Pancreas (tissue), 10 donors: ENCODE data around the gene OR7D2. TPM values are rescaled to one million over a fixed set of nuclear protein-coding genes. Genes with fewer than 3 reads are reported as not detected.
A peak's percentile ranks its signal among the peaks of the same experiment; 100 is the strongest.
"Not testable (repeated sequence)": the region's sequence is repeated elsewhere in the genome, so short reads cannot be mapped to it uniquely, and the experiment has no call there.

Experiments used
- ATAC-seq, 4 donors: fragments of 200-7000 bp; cut with Tn5 transposase; one replicate each; pipeline versions ENCODE4 v1.8.0 to v1.9.1; 2020; ENCODE audit warnings: mild to moderate bottlenecking in 4 of 4, moderate library complexity in 4 of 4
- DNase-seq, 6 donors: peaks; one replicate each; pipeline ENCODE4 v3.0.0-alpha.2; 2020
- FAIRE-seq: peaks from 2 replicates; lab custom pipeline; 2012; peaks lifted over from hg19 to GRCh38; lab: Jason Lieb, UNC
- H3K27ac ChIP-seq, 4 donors: fragments of 200-600 bp; sonication (generic); 1 replicate in 3 of 4; 2 replicates in 1 of 4; pipeline versions ENCODE4 v1.5.0 to v1.8.0; 2020
- H3K27me3 ChIP-seq, 4 donors: fragments of 200-600 bp; one replicate each; pipeline ENCODE4 v1.8.0; 2021
- H3K36me3 ChIP-seq, 3 donors: fragments of 200-600 bp; sonication (generic) in 1 of 3; one replicate each; pipeline versions ENCODE4 v1.5.0 to v1.8.0; 2020 to 2021
- H3K4me1 ChIP-seq, 3 donors: fragments of 200-600 bp; one replicate each; pipeline ENCODE4 v1.8.0; 2021
- H3K4me3 ChIP-seq, 4 donors: fragments of 200-600 bp; sonication (generic) in 2 of 4; one replicate each; pipeline versions ENCODE4 v1.5.0 to v1.8.0; 2020 to 2021
- H3K9me3 ChIP-seq, 4 donors: fragments of 200-600 bp; one replicate each; pipeline ENCODE4 v1.8.0; 2021
- WGBS, 2 donors: extraction: QIAGEN DNeasy Blood & Tissue Kit; methylation state at CpG; one replicate each; pipeline ENCODE4 v1.1.7; 2013; 5-methylcytosine and 5-hydroxymethylcytosine counted together
- intact Hi-C, 3 donors: fragments of 100-400 bp; cut with DNase I; formaldehyde crosslinking; loops; one replicate each; pipeline versions ENCODE4 v1.11.1 to v1.14.2; 2022
- polyA plus RNA-seq, 2 donors: library from polyadenylated mRNA; stranded (reverse); fragments of 200-250 nt; gene quantifications; one replicate each; pipeline ENCODE4 v1.2.3, GENCODE V29; 2013
- total RNA-seq, 6 donors: library from RNA; stranded (reverse); fragmentation: NEBNext Ultra II Directional in 4 of 6; extraction: Animal tissue kit (Norgen Biotek cat#: 25700) in 4 of 6; gene quantifications; one replicate each; pipeline versions ENCODE4 v1.2.1 to v1.2.4, GENCODE V29; 2021 to 2023
- TF ChIP-seq, protein P1 (sequence below), 4 donors: fragments of 200-600 bp; sonication (generic) in 3 of 4; IDR thresholded peaks; one replicate each; pipeline versions ENCODE4 v1.5.0 to v1.8.0; 2021; ENCODE audit warnings: antibody characterized with exemption in 4 of 4
- donor health status: healthy with polysubstance abuse.
- donor health status: DM: no; HTN: no; CAD: no; lungs with moderate emphysema.
- donor health status: DM: no; HTN: no; CAD: no.
- donor health status: control.
- donor health status: control.
- donor health status: Bipolar disorder and iron deficiency.
- donor health status: DM: yes; HTN: yes; CAD: no.
- donor health status: DM: no; HTN: no; CAD: no.
- donor health status: DM: no; HTN: no; CAD: no.
- donor health status: DM: yes; HTN: yes; CAD: no.

OR7D2 gene
- total and polyA plus RNA-seq, 8 donors: 0.02 to 0.04 TPM; not detected in 6

DNA sequence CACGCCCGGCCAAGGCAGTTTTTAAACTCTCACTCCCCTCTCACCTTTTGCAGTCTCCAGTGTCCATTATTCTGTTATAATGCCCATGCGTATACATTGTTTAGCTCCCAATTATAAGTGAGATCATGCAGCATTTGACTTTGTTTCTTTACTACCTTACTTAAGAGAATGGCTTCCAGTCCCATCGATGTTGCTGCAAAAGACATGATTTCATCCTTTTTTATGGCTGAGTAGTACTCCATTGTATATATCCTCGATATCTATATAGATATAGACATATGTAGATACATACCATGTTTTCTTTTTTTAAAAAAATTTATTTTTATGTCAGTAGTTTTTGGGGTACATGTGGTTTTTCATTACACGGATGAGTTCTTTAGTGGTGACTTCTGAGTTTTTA lies 8.4 kb downstream of the OR7D2 start:
- no peak for DNase-seq
- no peaks in the 10 kb centered on the region for H3K27me3 ChIP-seq
- H3K4me3 ChIP-seq: no peak overlapping the region
- no peak for ATAC-seq
- no peak overlapping the region for H3K27ac ChIP-seq
- intact Hi-C loops: no loop called here
- TF ChIP-seq, protein P1, sequence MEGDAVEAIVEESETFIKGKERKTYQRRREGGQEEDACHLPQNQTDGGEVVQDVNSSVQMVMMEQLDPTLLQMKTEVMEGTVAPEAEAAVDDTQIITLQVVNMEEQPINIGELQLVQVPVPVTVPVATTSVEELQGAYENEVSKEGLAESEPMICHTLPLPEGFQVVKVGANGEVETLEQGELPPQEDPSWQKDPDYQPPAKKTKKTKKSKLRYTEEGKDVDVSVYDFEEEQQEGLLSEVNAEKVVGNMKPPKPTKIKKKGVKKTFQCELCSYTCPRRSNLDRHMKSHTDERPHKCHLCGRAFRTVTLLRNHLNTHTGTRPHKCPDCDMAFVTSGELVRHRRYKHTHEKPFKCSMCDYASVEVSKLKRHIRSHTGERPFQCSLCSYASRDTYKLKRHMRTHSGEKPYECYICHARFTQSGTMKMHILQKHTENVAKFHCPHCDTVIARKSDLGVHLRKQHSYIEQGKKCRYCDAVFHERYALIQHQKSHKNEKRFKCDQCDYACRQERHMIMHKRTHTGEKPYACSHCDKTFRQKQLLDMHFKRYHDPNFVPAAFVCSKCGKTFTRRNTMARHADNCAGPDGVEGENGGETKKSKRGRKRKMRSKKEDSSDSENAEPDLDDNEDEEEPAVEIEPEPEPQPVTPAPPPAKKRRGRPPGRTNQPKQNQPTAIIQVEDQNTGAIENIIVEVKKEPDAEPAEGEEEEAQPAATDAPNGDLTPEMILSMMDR (IDR thresholded peaks at IDR 0.05): no peak
- no peaks in the 10 kb centered on the region for H3K4me1 ChIP-seq
- H3K9me3 ChIP-seq: no peaks in the 10 kb centered on the region
- no peak for FAIRE-seq
- no peaks in the 10 kb centered on the region for H3K36me3 ChIP-seq
- WGBS, 2 donors: 61 to 73% methylated on average over 6 of the region's 6 CpGs

DNA sequence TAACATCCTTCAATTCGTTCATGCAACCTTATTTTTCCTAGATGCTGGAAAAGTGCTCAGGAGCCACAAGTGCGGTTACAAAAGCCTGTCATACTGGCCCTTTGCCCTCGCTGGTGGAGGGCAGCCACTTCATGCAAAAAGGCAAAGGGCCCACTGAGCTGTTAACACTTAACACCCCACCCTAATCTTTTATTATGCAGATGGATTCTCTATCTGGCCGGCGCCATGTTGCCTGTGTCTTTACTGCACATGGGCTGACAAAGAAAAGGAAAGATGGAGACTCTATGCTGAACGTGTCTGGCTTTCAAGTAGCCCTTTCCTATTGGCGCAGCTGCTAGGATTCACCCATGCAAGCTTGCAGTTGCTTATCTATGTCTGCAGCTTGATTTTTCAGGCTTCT lies 10.8 kb downstream of the OR7D2 start:
- DNase-seq (no peak), ATAC-seq (no peak), FAIRE-seq (no peak)
- Histone ChIP-seq H3K4me1 (no peaks in the 10 kb centered on the region), H3K27ac (no peak overlapping the region), H3K27me3 (no peaks in the 10 kb centered on the region), H3K4me3 (no peak overlapping the region), H3K9me3 (no peaks in the 10 kb centered on the region), H3K36me3 (no peaks in the 10 kb centered on the region)
- 56 to 59% methylated on average over 7 of the region's 7 CpGs for WGBS, 2 donors
- intact Hi-C loops: no loop called here
- TF ChIP-seq, protein P1 (IDR thresholded peaks at IDR 0.05): no peak

DNA sequence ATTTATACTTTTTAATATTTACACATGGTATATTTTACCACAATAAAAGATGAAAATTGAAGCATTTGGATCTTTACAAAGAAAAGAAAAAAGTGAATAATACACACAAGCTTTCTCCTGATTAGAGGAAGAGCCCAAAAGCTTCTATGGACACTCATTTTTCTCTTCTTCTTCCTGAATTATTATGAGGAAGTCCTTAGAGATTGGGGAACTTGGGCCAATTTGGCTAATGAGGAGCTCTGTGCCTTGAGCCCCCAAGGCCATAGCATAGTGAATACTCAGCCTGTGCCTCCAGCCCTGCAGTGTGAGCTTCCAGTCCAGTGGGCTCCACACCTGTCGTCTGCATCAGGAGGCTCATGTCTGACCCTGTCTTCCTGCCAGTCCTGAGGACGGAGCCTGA lies 19.3 kb downstream of the OR7D2 start:
- DNase-seq, H3K27ac ChIP-seq, H3K27me3 ChIP-seq, FAIRE-seq, intact Hi-C loops, H3K9me3 ChIP-seq, H3K4me1 ChIP-seq, H3K4me3 ChIP-seq, H3K36me3 ChIP-seq, ATAC-seq: not testable (repeated sequence)
- 50 to 52% methylated on average over 1 to 2 of the region's 2 CpGs for WGBS, 2 donors

DNA sequence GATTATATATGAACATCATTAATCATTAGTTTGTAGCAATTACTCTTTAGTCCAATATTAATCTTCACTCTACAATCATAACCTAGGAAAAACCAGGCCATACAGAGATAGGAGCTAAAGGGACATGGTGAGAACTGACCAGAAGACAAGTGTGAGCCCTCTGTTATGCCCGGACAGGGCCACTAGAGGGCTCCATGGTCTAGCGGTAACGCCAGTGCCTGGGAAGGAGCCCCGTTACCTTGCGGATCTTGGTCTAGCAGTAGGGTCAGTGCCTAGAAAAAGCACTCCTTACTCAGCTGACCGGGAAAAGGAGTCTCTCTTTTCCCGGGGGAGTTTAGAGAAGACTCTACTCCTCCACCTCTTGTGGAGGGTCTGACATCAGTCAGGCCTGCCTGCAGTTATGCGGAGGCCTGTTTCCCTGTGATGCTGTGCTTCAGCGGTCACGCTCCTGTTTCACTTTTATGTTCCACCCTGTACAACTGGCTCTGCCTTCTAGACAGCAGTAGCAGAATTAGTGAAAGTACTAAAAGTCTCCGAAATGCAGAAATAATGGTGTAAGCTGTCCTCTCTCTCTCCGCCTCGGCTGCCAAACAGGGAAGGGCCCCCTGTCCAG lies 26.8 kb downstream of the OR7D2 start:
- intact Hi-C loops: loop anchor here in 2 of 3 donors (10.0 kb wide), 2 partner anchors 579 to 589 kb away; no protein-coding TSS in a partner anchor
- H3K27me3 ChIP-seq: peaks cover 0 to 4% (median 0%) of the 10 kb centered on the region in 4 donors
- H3K4me1 ChIP-seq: no peaks in the 10 kb centered on the region
- ATAC-seq (peak in 3 of 4 donors; percentile 89 to 96 (median 89)), DNase-seq (peak; percentile 45 to 86 (median 71)), FAIRE-seq (peak; percentile 26)
- 28 to 32% methylated on average over 13 of the region's 13 CpGs for WGBS, 2 donors
- H3K4me3 ChIP-seq: peak overlapping the region in 1 of 4 donors; percentile 17
- no peak overlapping the region for H3K27ac ChIP-seq
- TF ChIP-seq, protein P1 (IDR thresholded peaks at IDR 0.05): peak; percentile 54 to 93 (median 84)
- no peaks in the 10 kb centered on the region for H3K36me3 ChIP-seq
- no peaks in the 10 kb centered on the region for H3K9me3 ChIP-seq

DNA sequence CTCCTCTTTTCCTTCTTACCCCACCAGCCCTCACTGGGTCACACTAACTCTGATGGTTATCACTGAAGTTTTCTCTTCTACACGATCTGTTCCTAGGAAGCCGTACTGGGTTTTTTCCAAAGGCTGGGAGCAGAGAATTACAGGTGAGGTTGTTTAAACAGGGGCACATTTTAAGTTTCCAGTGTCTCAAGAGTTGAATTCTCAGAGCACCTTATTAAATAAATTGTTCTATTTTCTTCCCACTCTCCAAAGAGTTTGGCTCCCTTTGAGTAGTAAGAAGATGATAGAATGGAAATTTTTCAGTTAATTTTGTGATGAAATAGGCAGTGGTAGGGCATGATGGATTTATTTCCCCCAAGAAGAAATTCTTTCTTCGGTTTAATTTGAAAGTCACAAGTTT lies 40.7 kb downstream of the OR7D2 start, which contains the start of gene OR7D4:
TSS of gene OR7D4 (minus strand) at position 101 of the 400 bp plus-strand sequence. CDS start 4,752 bp downstream, outside the sequence.
- Histone ChIP-seq H3K9me3 (no peaks in the 10 kb centered on the region), H3K27me3 (no peaks in the 10 kb centered on the region), H3K27ac (no peak within 1 kb of the TSS), H3K4me3 (no peak within 1 kb of the TSS), H3K4me1 (no peaks in the 10 kb centered on the region), H3K36me3 (no peaks in the 10 kb centered on the region)
- TF ChIP-seq, protein P1 (IDR thresholded peaks at IDR 0.05): no peak
- intact Hi-C loops: no loop called here
- DNase-seq: no peak
- FAIRE-seq: no peak
- WGBS, 2 donors: 44 to 64% methylated on average over 3 of the region's 3 CpGs
- ATAC-seq: no peak

Other genes with a start within 250 kb of the OR7D2 start
- gene MUC16, start 168.6 kb upstream of the OR7D2 start, total RNA-seq: under 1 TPM; under 0.01 to 0.97 (median 0.05) TPM
- under 1 TPM; 0.02 to 0.84 TPM for gene MUC16, start 168.6 kb upstream of the OR7D2 start, polyA plus RNA-seq
- gene OR1M1, start 91.9 kb upstream of the OR7D2 start, total RNA-seq: not detected
- not detected for gene OR1M1, start 91.9 kb upstream of the OR7D2 start, polyA plus RNA-seq
- not detected for gene OR7G2, start 71.5 kb upstream of the OR7D2 start, total RNA-seq
- not detected for gene OR7G2, start 71.5 kb upstream of the OR7D2 start, polyA plus RNA-seq
- gene OR7G1, start 63.2 kb upstream of the OR7D2 start, total RNA-seq: not detected
- not detected for gene OR7G1, start 63.2 kb upstream of the OR7D2 start, polyA plus RNA-seq
- gene OR7G3, start 52.0 kb upstream of the OR7D2 start, total RNA-seq: not detected
- gene OR7G3, start 52.0 kb upstream of the OR7D2 start, polyA plus RNA-seq: not detected
- 10 to 100 TPM; 12.4 to 22.0 (median 13.9) TPM for gene ZNF317, start 38.6 kb upstream of the OR7D2 start, total RNA-seq
- 10 to 100 TPM; 26.2 to 38.3 TPM for gene ZNF317, start 38.6 kb upstream of the OR7D2 start, polyA plus RNA-seq
- gene OR7D4, start 40.6 kb downstream of the OR7D2 start, total RNA-seq: not detected
- not detected for gene OR7D4, start 40.6 kb downstream of the OR7D2 start, polyA plus RNA-seq
- not detected for gene OR7E24, start 72.0 kb downstream of the OR7D2 start, total RNA-seq
- gene OR7E24, start 72.0 kb downstream of the OR7D2 start, polyA plus RNA-seq: not detected
- gene ZNF699, start 130.9 kb downstream of the OR7D2 start, total RNA-seq: 1 to 10 TPM; 1.1 to 3.4 (median 1.7) TPM
- 1 to 10 TPM in 1 of 2 donors, under 1 TPM in 1; 0.96 to 1.3 TPM for gene ZNF699, start 130.9 kb downstream of the OR7D2 start, polyA plus RNA-seq
- gene ZNF559, start 145.2 kb downstream of the OR7D2 start, total RNA-seq: 10 to 100 TPM in 1 of 6 donors, 1 to 10 TPM in 5; 3.2 to 13.0 (median 5.7) TPM
- 10 to 100 TPM; 14.9 to 19.4 TPM for gene ZNF559, start 145.2 kb downstream of the OR7D2 start, polyA plus RNA-seq
- 1 to 10 TPM in 1 of 6 donors, under 1 TPM in 4, not detected in 1; 0.32 to 2.0 (median 0.83) TPM for gene ZNF177, start 184.0 kb downstream of the OR7D2 start, total RNA-seq
- 1 to 10 TPM; 1.8 to 4.3 TPM for gene ZNF177, start 184.0 kb downstream of the OR7D2 start, polyA plus RNA-seq